KMS-11 (cell line): Measurements from ENCODE around the gene FHIT.

ENCODE experiments used
- H2AFZ ChIP-seq: fragments of 200-600 bp; sonication (generic); 2 replicates; pipeline ENCODE4 v1.6.1; 2016; ENCODE audit warnings: antibody characterized with exemption, mixed run types, low read depth
- H3K27ac ChIP-seq: fragments of 200-600 bp; sonication (generic); 2 replicates; pipeline ENCODE4 v1.6.1; 2016; ENCODE audit warnings: mild to moderate bottlenecking, mixed run types
- H3K27me3 ChIP-seq: fragments of 200-600 bp; sonication (generic); 2 replicates; pipeline ENCODE4 v1.6.1; 2017; ENCODE audit warnings: mild to moderate bottlenecking, low read depth, mixed run types, moderate library complexity; ENCODE audit not compliant: insufficient read depth
- H3K36me3 ChIP-seq: fragments of 200-600 bp; sonication (generic); 2 replicates; pipeline ENCODE4 v1.6.1; 2017; ENCODE audit warnings: mild to moderate bottlenecking, mixed run types; ENCODE audit not compliant: insufficient read depth
- H3K4me1 ChIP-seq: fragments of 200-600 bp; sonication (generic); 2 replicates; pipeline ENCODE4 v1.6.1; 2016; ENCODE audit warnings: mild to moderate bottlenecking, low read depth, mixed run types; ENCODE audit not compliant: poor library complexity, severe bottlenecking
- H3K4me2 ChIP-seq: fragments of 200-600 bp; sonication (generic); 2 replicates; pipeline ENCODE4 v1.7.0; 2016; ENCODE audit warnings: mild to moderate bottlenecking, mixed run types
- H3K4me3 ChIP-seq: fragments of 200-600 bp; sonication (generic); IDR thresholded peaks from 2 replicates; pipeline ENCODE4 v1.6.1; 2017; ENCODE audit warnings: low read depth, low read length, mixed read lengths; ENCODE audit not compliant: insufficient read depth
- H3K79me2 ChIP-seq: fragments of 200-600 bp; sonication (generic); 2 replicates; pipeline ENCODE4 v1.6.1; 2016; ENCODE audit warnings: low read depth, mixed run types; ENCODE audit not compliant: insufficient read depth
- H3K9ac ChIP-seq: fragments of 200-600 bp; sonication (generic); 2 replicates; pipeline ENCODE4 v1.6.1; 2016; ENCODE audit warnings: mild to moderate bottlenecking, mixed run types
- H4K20me1 ChIP-seq: fragments of 200-600 bp; sonication (generic); 2 replicates; pipeline ENCODE4 v1.6.1; 2016; ENCODE audit warnings: mild to moderate bottlenecking, mixed run types; ENCODE audit not compliant: insufficient read depth
- CTCF ChIP-seq: fragments of 200-600 bp; sonication (generic); conservative IDR thresholded peaks from 2 replicates; pipeline ENCODE4 v1.6.1; 2017; ENCODE audit warnings: low read depth, mild to moderate bottlenecking, antibody characterized with exemption, low read length, moderate library complexity, mixed read lengths

Gene FHIT

GRCh38 chr3:60277361-60277800 lies 973.9 kb downstream of the FHIT start:
- no peaks in the 10 kb centered on the region for H3K36me3 ChIP-seq
- H3K79me2 ChIP-seq = no peaks in the 10 kb centered on the region
- no peak overlapping the region for H3K4me2 ChIP-seq
- no peak overlapping the region for H3K4me3 ChIP-seq
- no peak overlapping the region for H3K27ac ChIP-seq
- H3K9ac ChIP-seq = no peak overlapping the region
- H2AFZ ChIP-seq = no peak overlapping the region
- TF ChIP-seq CTCF = no peak
- H4K20me1 ChIP-seq = no peaks in the 10 kb centered on the region
- H3K27me3 ChIP-seq = no peaks in the 10 kb centered on the region
- no peaks in the 10 kb centered on the region for H3K4me1 ChIP-seq

GRCh38 chr3:60276615-60277014 lies 974.6 kb downstream of the FHIT start:
- no peak overlapping the region for H3K4me2 ChIP-seq

GRCh38 chr3:60274646-60275045 lies 976.6 kb downstream of the FHIT start:
- H3K36me3 ChIP-seq = no peaks in the 10 kb centered on the region
- H3K4me3 ChIP-seq = no peak overlapping the region
- no peak for TF ChIP-seq CTCF
- no peaks in the 10 kb centered on the region for H3K79me2 ChIP-seq
- no peak overlapping the region for H3K27ac ChIP-seq
- no peaks in the 10 kb centered on the region for H3K4me1 ChIP-seq
- no peak overlapping the region for H2AFZ ChIP-seq
- no peak overlapping the region for H3K4me2 ChIP-seq
- H3K9ac ChIP-seq = no peak overlapping the region
- no peaks in the 10 kb centered on the region for H4K20me1 ChIP-seq
- no peaks in the 10 kb centered on the region for H3K27me3 ChIP-seq

More at GRCh38 chr3:60276615-60277014, 974.6 kb downstream of the FHIT start:
- H3K27ac ChIP-seq = no peak overlapping the region
- H4K20me1 ChIP-seq = no peaks in the 10 kb centered on the region
- H2AFZ ChIP-seq = no peak overlapping the region
- no peak for TF ChIP-seq CTCF
- H3K4me3 ChIP-seq = no peak overlapping the region
- H3K27me3 ChIP-seq = no peaks in the 10 kb centered on the region
- no peaks in the 10 kb centered on the region for H3K4me1 ChIP-seq
- no peaks in the 10 kb centered on the region for H3K36me3 ChIP-seq
- H3K79me2 ChIP-seq = no peaks in the 10 kb centered on the region
- no peak overlapping the region for H3K9ac ChIP-seq

- TF ChIP-seq CTCF = no peak
- no peaks in the 10 kb centered on the region for H3K4me1 ChIP-seq
- no peak overlapping the region for H3K27ac ChIP-seq
- no peaks in the 10 kb centered on the region for H3K27me3 ChIP-seq
- no peak overlapping the region for H3K4me2 ChIP-seq
- H3K79me2 ChIP-seq = no peaks in the 10 kb centered on the region
- no peak overlapping the region for H3K9ac ChIP-seq
- no peak overlapping the region for H3K4me3 ChIP-seq
- no peaks in the 10 kb centered on the region for H4K20me1 ChIP-seq
- no peak overlapping the region for H2AFZ ChIP-seq
- no peaks in the 10 kb centered on the region for H3K36me3 ChIP-seq
Observed at GRCh38 chr3:60274098-60274497, 977.2 kb downstream of the FHIT start.
